Fibroblast of mammary gland (primary cell): ENCODE measurements around the gene GNG2.

Experiments used
- DNase-seq: peaks from one replicate; pipeline ENCODE4 v3.0.0-alpha.2; 2010; ENCODE audit warnings: low read depth
- H3K4me3 ChIP-seq: 2 replicates; pipeline ENCODE4 v1.5.1; 2011; ENCODE audit warnings: low read depth, mild to moderate bottlenecking, low read length, moderate library complexity; ENCODE audit not compliant: control insufficient read depth
- CTCF ChIP-seq: conservative IDR thresholded peaks from 2 replicates; pipeline ENCODE4 v1.5.1; 2011; ENCODE audit warnings: low read depth, low read length, inconsistent platforms; ENCODE audit not compliant: control insufficient read depth, insufficient read depth

Gene GNG2

GRCh38 chr14:51849097-51849496 lies 11.3 kb upstream of the GNG2 start:
- peak; percentile 55 for DNase-seq
- no peak for TF ChIP-seq CTCF

GRCh38 chr14:51850651-51851050 lies 9.8 kb upstream of the GNG2 start:
- DNase-seq = no peak
- TF ChIP-seq CTCF = no peak

More at GRCh38 chr14:51849097-51849496, 11.3 kb upstream of the GNG2 start:
- H3K4me3 ChIP-seq = no peak overlapping the region

GRCh38 chr14:51852541-51852940 lies 7.9 kb upstream of the GNG2 start:
- TF ChIP-seq CTCF = no peak
- DNase-seq = peak; percentile 28

More at GRCh38 chr14:51850651-51851050, 9.8 kb upstream of the GNG2 start:
- no peak overlapping the region for H3K4me3 ChIP-seq

GRCh38 chr14:51855234-51855633 lies 5.2 kb upstream of the GNG2 start:
- no peak overlapping the region for H3K4me3 ChIP-seq
- TF ChIP-seq CTCF = no peak
- peak; percentile 57 for DNase-seq

More at GRCh38 chr14:51852541-51852940, 7.9 kb upstream of the GNG2 start:
- no peak overlapping the region for H3K4me3 ChIP-seq

- TF ChIP-seq CTCF = no peak
- no peak for DNase-seq
- H3K4me3 ChIP-seq = no peak overlapping the region
These were observed 3.6 kb upstream of the GNG2 start for GRCh38 chr14:51856792-51857296.

- TF ChIP-seq CTCF = no peak
- no peak overlapping the region for H3K4me3 ChIP-seq
- peak; percentile 60 for DNase-seq
These were observed 1.3 kb upstream of the GNG2 start for GRCh38 chr14:51859131-51859530.

DNA sequence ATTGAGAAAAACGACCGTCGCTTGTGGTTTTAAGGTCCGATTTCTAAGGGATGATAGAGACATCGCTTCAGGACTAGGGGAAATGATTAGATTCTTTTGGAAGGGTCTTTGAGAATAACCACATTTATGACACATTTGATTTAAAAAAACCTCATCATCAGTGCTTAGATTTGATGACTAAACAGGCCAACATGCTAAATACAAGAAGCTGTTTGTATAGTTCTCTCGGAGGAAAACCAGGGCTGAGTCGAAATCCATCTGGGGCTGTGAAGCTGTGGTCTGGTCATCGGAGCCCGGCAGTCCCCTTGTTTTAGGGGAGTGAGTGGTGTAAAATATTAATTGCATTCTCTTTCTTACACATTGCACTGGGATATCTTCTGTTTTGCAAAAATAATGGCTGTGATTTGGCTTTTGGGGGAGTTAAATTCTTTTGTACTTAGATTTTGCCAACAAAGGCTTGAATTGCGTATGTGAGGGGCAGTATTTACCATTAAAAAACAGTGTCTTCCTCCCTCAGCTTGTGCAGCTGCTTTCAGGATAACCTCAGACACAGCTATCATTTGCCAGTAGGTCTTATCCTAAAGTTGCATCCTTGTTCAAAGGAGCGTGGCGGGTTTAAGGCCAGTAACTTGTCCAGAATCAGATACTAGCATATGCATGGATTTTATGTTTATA lies 550 bp downstream of the GNG2 start:
- H3K4me3 ChIP-seq = peak overlapping the region; percentile 66
- TF ChIP-seq CTCF = no peak
- peak; percentile 62 for DNase-seq
